ENCODE data around the gene MICALL1.

GRCh38 chr22:37933711-37934376, 27.7 kb downstream of the MICALL1 start:
- TF ChIP-seq CTCF (IDR thresholded peaks at IDR 0.05) = peak; percentile 88
- TF ChIP-seq EZH2 (IDR thresholded peaks at IDR 0.05) = no peak
- no peak for TF ChIP-seq EZH2phosphoT487 (IDR thresholded peaks at IDR 0.05)
